Measurements from ENCODE around the gene LTBP3. TPM values are rescaled to one million over a fixed set of nuclear protein-coding genes. Genes with fewer than 3 reads are reported as not detected.

Gene LTBP3
- polyA plus RNA-seq, 1 of the 3 experiments (the other 2 are of a cell fraction): 167 TPM

GRCh38 chr11:65497141-65498041 is 60.8 kb downstream of the LTBP3 start (continued):
- TF ChIP-seq TEAD4 (IDR thresholded peaks at IDR 0.05; ENCODE audit: borderline replicate concordance, insufficient read depth) (peak; percentile 15; the same call in 1 of the 2 replicates), EP300 (IDR thresholded peaks at IDR 0.05; ENCODE audit: borderline replicate concordance in 1 of 2, low read depth in 1 of 2, low read length in 1 of 2) (peak; percentile 92 to 95), USF1 (IDR thresholded peaks at IDR 0.05; ENCODE audit: borderline replicate concordance, low read depth) (no peak), TAF1 (IDR thresholded peaks at IDR 0.05; ENCODE audit: borderline replicate concordance, low read depth, low read length) (peak; percentile 98), EZH2phosphoT487 (IDR thresholded peaks at IDR 0.05; ENCODE audit: borderline replicate concordance, low read depth) (no peak), SMC3 (IDR thresholded peaks at IDR 0.05; ENCODE audit: low read depth, low read length) (peak; percentile 31), RFX5 (IDR thresholded peaks at IDR 0.05; ENCODE audit: low read length) (peak; percentile 59; the same call in 1 of the 2 replicates), NRF1 (IDR thresholded peaks at IDR 0.05; ENCODE audit: low read depth, low read length) (peak; percentile 74), FOXM1 (IDR thresholded peaks at IDR 0.05; ENCODE audit: low read depth) (peak; percentile 89; the same call in 1 of the 2 replicates), RXRA (IDR thresholded peaks at IDR 0.05; ENCODE audit: borderline replicate concordance, low read depth) (peak; percentile 50; the same call in 1 of the 2 replicates), MXI1 (IDR thresholded peaks at IDR 0.05; ENCODE audit: low read depth, low read length) (peak; percentile 82; the same call in 1 of the 2 replicates), FOSL2 (IDR thresholded peaks at IDR 0.05; ENCODE audit: borderline replicate concordance, low read depth) (no peak), GABPA (IDR thresholded peaks at IDR 0.05; ENCODE audit: low read depth) (no peak), PBX3 (IDR thresholded peaks at IDR 0.05) (peak; percentile 72), FOXJ3 (CRISPR knock-in tag; IDR thresholded peaks at IDR 0.05) (peak; percentile 66; the same call in 1 of the 2 replicates)
- TF ChIP-seq, protein P1, sequence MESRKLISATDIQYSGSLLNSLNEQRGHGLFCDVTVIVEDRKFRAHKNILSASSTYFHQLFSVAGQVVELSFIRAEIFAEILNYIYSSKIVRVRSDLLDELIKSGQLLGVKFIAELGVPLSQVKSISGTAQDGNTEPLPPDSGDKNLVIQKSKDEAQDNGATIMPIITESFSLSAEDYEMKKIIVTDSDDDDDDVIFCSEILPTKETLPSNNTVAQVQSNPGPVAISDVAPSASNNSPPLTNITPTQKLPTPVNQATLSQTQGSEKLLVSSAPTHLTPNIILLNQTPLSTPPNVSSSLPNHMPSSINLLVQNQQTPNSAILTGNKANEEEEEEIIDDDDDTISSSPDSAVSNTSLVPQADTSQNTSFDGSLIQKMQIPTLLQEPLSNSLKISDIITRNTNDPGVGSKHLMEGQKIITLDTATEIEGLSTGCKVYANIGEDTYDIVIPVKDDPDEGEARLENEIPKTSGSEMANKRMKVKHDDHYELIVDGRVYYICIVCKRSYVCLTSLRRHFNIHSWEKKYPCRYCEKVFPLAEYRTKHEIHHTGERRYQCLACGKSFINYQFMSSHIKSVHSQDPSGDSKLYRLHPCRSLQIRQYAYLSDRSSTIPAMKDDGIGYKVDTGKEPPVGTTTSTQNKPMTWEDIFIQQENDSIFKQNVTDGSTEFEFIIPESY (IDR thresholded peaks at IDR 0.05; ENCODE audit: borderline replicate concordance, low read depth): no peak; the same call in none of the 2 replicates
- TF ChIP-seq, protein P2, sequence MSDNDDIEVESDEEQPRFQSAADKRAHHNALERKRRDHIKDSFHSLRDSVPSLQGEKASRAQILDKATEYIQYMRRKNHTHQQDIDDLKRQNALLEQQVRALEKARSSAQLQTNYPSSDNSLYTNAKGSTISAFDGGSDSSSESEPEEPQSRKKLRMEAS (IDR thresholded peaks at IDR 0.05; ENCODE audit: low read depth): peak; percentile 79; the same call in 1 of the 2 replicates
